OCI-LY3 (cell line): ENCODE results near the gene ELF2.

ENCODE experiments used
- H2AFZ ChIP-seq: fragments of 200-600, 300-600 bp; shearing (Covaris generic); 2 replicates; pipeline ENCODE4 v1.6.0; 2014; ENCODE audit warnings: antibody characterized with exemption, low read depth, low read length
- H3K27ac ChIP-seq: fragments of 200-600, 300-600 bp; sonication (generic); 2 replicates; pipeline ENCODE4 v1.5.1; 2014; ENCODE audit warnings: mild to moderate bottlenecking, low read length, moderate library complexity, mixed read lengths
- H3K27me3 ChIP-seq: fragments of 200-600, 300-600 bp; sonication (generic); 2 replicates; pipeline ENCODE4 v1.6.1; 2014; ENCODE audit warnings: low read depth, low read length, mixed read lengths
- H3K36me3 ChIP-seq: fragments of 200-600, 300-600 bp; sonication (generic); replicated peaks from 2 replicates; pipeline ENCODE3; 2014; ENCODE audit warnings: low read depth, low read length, mixed read lengths
- H3K4me1 ChIP-seq: fragments of 300-600, 200-600 bp; sonication (generic); 2 replicates; pipeline ENCODE4 v1.6.1; 2014; ENCODE audit warnings: low read length, mixed read lengths
- H3K4me2 ChIP-seq: fragments of 200-600, 300-600 bp; sonication (generic); 2 replicates; pipeline ENCODE4 v1.6.1; 2014; ENCODE audit warnings: low read length, mixed read lengths
- H3K4me3 ChIP-seq: fragments of 300-600, 200-600 bp; sonication (generic); 2 replicates; pipeline ENCODE4 v1.5.1; 2014; ENCODE audit warnings: antibody characterized with exemption, mild to moderate bottlenecking, low read length, moderate library complexity
- H3K79me2 ChIP-seq: fragments of 300-600, 200-600 bp; shearing (Covaris generic); 2 replicates; pipeline ENCODE4 v1.6.1; 2014; ENCODE audit warnings: mild to moderate bottlenecking, low read length, mixed read lengths
- H3K9ac ChIP-seq: fragments of 300-600, 200-600 bp; shearing (Covaris generic); 2 replicates; pipeline ENCODE4 v1.6.0; 2014; ENCODE audit warnings: mild to moderate bottlenecking, low read length, moderate library complexity
- H3K9me3 ChIP-seq: fragments of 200-600, 300-600 bp; shearing (Covaris generic); 2 replicates; pipeline ENCODE4 v1.6.1; 2014; ENCODE audit warnings: low read length, mixed read lengths; ENCODE audit not compliant: insufficient read depth
- H4K20me1 ChIP-seq: fragments of 200-600, 300-600 bp; sonication (generic); 2 replicates; pipeline ENCODE4 v1.6.1; 2016; ENCODE audit warnings: low read length, mixed read lengths; ENCODE audit not compliant: insufficient read depth
- CTCF ChIP-seq: fragments of 200-600, 300-600 bp; sonication (generic); IDR thresholded peaks from 2 replicates; pipeline ENCODE4 v1.5.1; 2014; ENCODE audit warnings: antibody characterized with exemption, low read length, low read depth
- EZH2phosphoT487 ChIP-seq: fragments of 200-600 bp; shearing (Covaris generic); IDR thresholded peaks from 2 replicates; pipeline ENCODE4 v1.6.1; 2018; ENCODE audit warnings: antibody characterized with exemption, mixed run types, low read depth

The ELF2 gene

GRCh38 chr4:139209470-139210063 lies 32.5 kb upstream of the ELF2 start:
- no peak overlapping the region for H2AFZ ChIP-seq
- no peak overlapping the region for H3K9ac ChIP-seq
- peaks cover 51% of the 10 kb centered on the region for H3K4me1 ChIP-seq
- peak overlapping the region; percentile 3 for H3K4me2 ChIP-seq
- H3K27me3 ChIP-seq: no peaks in the 10 kb centered on the region
- TF ChIP-seq CTCF (no peak), EZH2phosphoT487 (no peak)
- no peaks in the 10 kb centered on the region for H4K20me1 ChIP-seq
- H3K9me3 ChIP-seq: no peaks in the 10 kb centered on the region
- H3K79me2 ChIP-seq: no peaks in the 10 kb centered on the region
- no peak overlapping the region for H3K4me3 ChIP-seq
- no peak overlapping the region for H3K27ac ChIP-seq
- H3K36me3 ChIP-seq: no peaks in the 10 kb centered on the region

GRCh38 chr4:139208404-139208945 lies 31.5 kb upstream of the ELF2 start:
- Histone ChIP-seq H3K79me2 (no peaks in the 10 kb centered on the region), H3K4me1 (peaks cover 40% of the 10 kb centered on the region), H3K4me3 (no peak overlapping the region), H3K9ac (no peak overlapping the region), H3K9me3 (no peaks in the 10 kb centered on the region), H3K27ac (no peak overlapping the region), H4K20me1 (no peaks in the 10 kb centered on the region), H3K27me3 (no peaks in the 10 kb centered on the region), H2AFZ (no peak overlapping the region), H3K4me2 (no peak overlapping the region), H3K36me3 (no peaks in the 10 kb centered on the region)
- TF ChIP-seq EZH2phosphoT487 (no peak), CTCF (no peak)

- Histone ChIP-seq H3K9ac (no peak overlapping the region), H3K79me2 (no peaks in the 10 kb centered on the region), H3K27me3 (no peaks in the 10 kb centered on the region), H3K27ac (no peak overlapping the region), H3K4me2 (no peak overlapping the region), H3K36me3 (no peaks in the 10 kb centered on the region), H2AFZ (0 out of 2 replicates have a peak overlapping the region, but pooled peaks have one; percentile 61), H3K9me3 (no peaks in the 10 kb centered on the region), H3K4me1 (peaks cover 34% of the 10 kb centered on the region), H3K4me3 (no peak overlapping the region), H4K20me1 (no peaks in the 10 kb centered on the region)
- no peak for TF ChIP-seq EZH2phosphoT487
- no peak for TF ChIP-seq CTCF
Measured at GRCh38 chr4:139207873-139208403, 30.9 kb upstream of the ELF2 start.

- Histone ChIP-seq H2AFZ (peak overlapping the region; percentile 61), H3K4me2 (0 out of 2 replicates have a peak overlapping the region, but pooled peaks have one; percentile 1), H3K27me3 (no peaks in the 10 kb centered on the region), H4K20me1 (no peaks in the 10 kb centered on the region), H3K4me1 (peaks cover 31% of the 10 kb centered on the region), H3K9me3 (no peaks in the 10 kb centered on the region), H3K79me2 (no peaks in the 10 kb centered on the region), H3K4me3 (no peak overlapping the region), H3K27ac (no peak overlapping the region), H3K9ac (no peak overlapping the region), H3K36me3 (no peaks in the 10 kb centered on the region)
- TF ChIP-seq EZH2phosphoT487: no peak
- TF ChIP-seq CTCF: no peak
Measured at GRCh38 chr4:139207247-139207646, 30.2 kb upstream of the ELF2 start.
